Liver (tissue), 9 donors: ENCODE results near the gene IGSF8. TPM values are rescaled to one million over a fixed set of nuclear protein-coding genes. Genes with fewer than 3 reads are reported as not detected.

Experiments used
- DNase-seq: peaks from one replicate; pipeline ENCODE4 v3.0.0-alpha.2; 2017; ENCODE audit warnings: low spot score
- H3K27ac ChIP-seq, 2 donors: one replicate each; pipeline ENCODE4 v1.7.0; 2013; ENCODE audit warnings: inconsistent platforms in 2 of 2, low read length in 2 of 2, control low read depth in 1 of 2, low read depth in 1 of 2, mild to moderate bottlenecking in 1 of 2
- H3K27me3 ChIP-seq, 4 donors: one replicate each; pipeline versions ENCODE4 v1.6.1 to v1.7.0; 2013; ENCODE audit warnings: low read length in 3 of 4, inconsistent platforms in 1 of 4, mild to moderate bottlenecking in 1 of 4, moderate library complexity in 1 of 4; ENCODE audit not compliant: control insufficient read depth in 4 of 4, insufficient read depth in 4 of 4
- H3K36me3 ChIP-seq, 4 donors: one replicate each; pipeline versions ENCODE4 v1.6.1 to v1.7.0; 2013; ENCODE audit warnings: low read length in 3 of 4, mild to moderate bottlenecking in 3 of 4, low read depth in 1 of 4, moderate library complexity in 1 of 4; ENCODE audit not compliant: control insufficient read depth in 4 of 4, insufficient read depth in 3 of 4
- H3K4me1 ChIP-seq, 4 donors: one replicate each; pipeline versions ENCODE4 v1.6.1 to v1.7.0; 2013; ENCODE audit warnings: low read length in 3 of 4, mild to moderate bottlenecking in 3 of 4, moderate library complexity in 1 of 4; ENCODE audit not compliant: control insufficient read depth in 4 of 4, insufficient read depth in 4 of 4
- H3K4me3 ChIP-seq, 3 donors: one replicate each; pipeline versions ENCODE4 v1.6.1 to v1.7.0; 2013; ENCODE audit warnings: low read length in 3 of 3, control low read depth in 1 of 3, low read depth in 1 of 3, mild to moderate bottlenecking in 1 of 3
- H3K9ac ChIP-seq, 2 donors: one replicate each; pipeline ENCODE4 v1.7.0; 2013; ENCODE audit warnings: low read length in 2 of 2, mild to moderate bottlenecking in 2 of 2, moderate library complexity in 2 of 2, control low read depth in 1 of 2, low read depth in 1 of 2
- H3K9me3 ChIP-seq, 4 donors: one replicate each; pipeline versions ENCODE4 v1.6.1 to v1.7.0; 2013; ENCODE audit warnings: low read length in 3 of 4; ENCODE audit not compliant: control insufficient read depth in 4 of 4
- ATF3 ChIP-seq: IDR thresholded peaks from 2 replicates; pipeline ENCODE4 v1.6.1; 2016; ENCODE audit warnings: antibody characterized with exemption
- CTCF ChIP-seq: fragments of 150-350 bp; IDR thresholded peaks from 2 replicates; pipeline ENCODE4 v1.5.1; 2017; ENCODE audit warnings: improper control_type of control experiment, low read depth, low read length; ENCODE audit not compliant: missing input control
- EGR1 ChIP-seq, 2 donors: IDR thresholded peaks; 2 replicates each; pipeline ENCODE4 v1.6.1; 2016 to 2018; ENCODE audit warnings: antibody characterized with exemption in 2 of 2, low read depth in 2 of 2
- FOXA1 ChIP-seq: IDR thresholded peaks from 2 replicates; pipeline ENCODE4 v1.6.1; 2016; ENCODE audit warnings: antibody characterized with exemption
- FOXA2 ChIP-seq: IDR thresholded peaks from 2 replicates; pipeline ENCODE4 v1.6.1; 2016; ENCODE audit warnings: antibody characterized with exemption
- GABPA ChIP-seq, 2 donors: IDR thresholded peaks in 1 of 2; conservative IDR thresholded peaks in 1 of 2; 2 replicates each; pipeline ENCODE4 v1.6.1; 2016; ENCODE audit warnings: antibody characterized with exemption in 2 of 2, mild to moderate bottlenecking in 1 of 2, moderate library complexity in 1 of 2
- HNF4A ChIP-seq, 2 donors: conservative IDR thresholded peaks; 2 replicates each; pipeline ENCODE4 v1.6.1; 2016; ENCODE audit warnings: antibody characterized with exemption in 2 of 2, mild to moderate bottlenecking in 2 of 2
- HNF4G ChIP-seq: IDR thresholded peaks from 2 replicates; pipeline ENCODE4 v1.6.1; 2016; ENCODE audit warnings: antibody characterized with exemption
- JUND ChIP-seq, 2 donors: IDR thresholded peaks; 2 replicates each; pipeline ENCODE4 v1.6.1; 2016; ENCODE audit warnings: antibody characterized with exemption in 2 of 2
- MAX ChIP-seq: IDR thresholded peaks from 2 replicates; pipeline ENCODE4 v1.6.1; 2016; ENCODE audit warnings: antibody characterized with exemption
- NR2F2 ChIP-seq: IDR thresholded peaks from 2 replicates; pipeline ENCODE4 v1.6.1; 2016; ENCODE audit warnings: antibody characterized with exemption
- RAD21 ChIP-seq, 2 donors: IDR thresholded peaks; 2 replicates each; pipeline ENCODE4 v1.6.1; 2016; ENCODE audit warnings: antibody characterized with exemption in 2 of 2, mild to moderate bottlenecking in 2 of 2
- REST ChIP-seq: IDR thresholded peaks from 2 replicates; pipeline ENCODE4 v1.6.1; 2016; ENCODE audit warnings: antibody characterized with exemption, mild to moderate bottlenecking
- RXRA ChIP-seq, 2 donors: IDR thresholded peaks; 2 replicates each; pipeline ENCODE4 v1.6.1; 2017 to 2018; ENCODE audit warnings: antibody characterized with exemption in 2 of 2, mild to moderate bottlenecking in 1 of 2
- SP1 ChIP-seq: IDR thresholded peaks from 2 replicates; pipeline ENCODE4 v1.6.1; 2018; ENCODE audit warnings: antibody characterized with exemption, mild to moderate bottlenecking
- TAF1 ChIP-seq: conservative IDR thresholded peaks from 2 replicates; pipeline ENCODE4 v1.6.1; 2016; ENCODE audit warnings: antibody characterized with exemption, mild to moderate bottlenecking
- YY1 ChIP-seq: IDR thresholded peaks from 2 replicates; pipeline ENCODE4 v1.6.1; 2016; ENCODE audit warnings: antibody characterized with exemption, mild to moderate bottlenecking
- ZBTB33 ChIP-seq: IDR thresholded peaks from 2 replicates; pipeline ENCODE4 v1.6.1; 2016; ENCODE audit warnings: antibody characterized with exemption
- WGBS: extraction: QIAGEN DNeasy Blood & Tissue Kit; methylation state at CpG from one replicate; pipeline ENCODE4 v1.1.7; 2013; 5-methylcytosine and 5-hydroxymethylcytosine counted together
- polyA plus RNA-seq, 2 donors: library from polyadenylated mRNA; stranded (reverse) in 1 of 2; unstranded in 1 of 2; fragments of 200-250 nt in 1 of 2; fragments of >200 nt in 1 of 2; fragmentation: Nextera tagmentation in 1 of 2; extraction: Ambion mirVana in 1 of 2; gene quantifications; one replicate each; pipeline versions ENCODE4 v1.2.1 to v1.2.3, GENCODE V29; 2013 to 2015
- total RNA-seq, 2 donors: library from RNA; depleted of rRNA; stranded (reverse); fragments of >200 nt; gene quantifications; one replicate each; pipeline ENCODE4 v1.2.3, GENCODE V29; 2014
- donor health status: healthy.
- donor health status: healthy.
- donor health status: healthy.
- donor health status: healthy.
- donor health status: healthy.

IGSF8 gene
- total and polyA plus RNA-seq, 4 donors: 9.8 to 24.3 (median 20.3) TPM

GRCh38 chr1:160092366-160093068 lies 5.9 kb downstream of the IGSF8 start:
- no peaks in the 10 kb centered on the region for H3K9me3 ChIP-seq
- no peak overlapping the region for H3K27ac ChIP-seq
- 94% methylated on average over 32 of the region's 32 CpGs for WGBS
- DNase-seq: no peak
- TF ChIP-seq HNF4G (no peak), RAD21 (IDR thresholded peaks at IDR 0.05) (no peak), EGR1 (IDR thresholded peaks at IDR 0.05; ENCODE audit: low read depth in 2 of 2) (no peak), GABPA (IDR thresholded peaks at IDR 0.05 in 1 of 2, conservative IDR thresholded peaks at IDR 0.05 in 1 of 2) (no peak), ATF3 (no peak), SP1 (no peak)
- no peak overlapping the region for H3K9ac ChIP-seq
- no peak overlapping the region for H3K4me3 ChIP-seq
- H3K36me3 ChIP-seq: peaks cover 0 to 27% (median 14%) of the 10 kb centered on the region in 4 donors
- peaks cover 30 to 53% (median 47%) of the 10 kb centered on the region in 4 donors for H3K4me1 ChIP-seq
- no peaks in the 10 kb centered on the region for H3K27me3 ChIP-seq

- no peaks in the 10 kb centered on the region for H3K9me3 ChIP-seq
- WGBS: 98% methylated on average over 5 of the region's 5 CpGs
- no peaks in the 10 kb centered on the region for H3K27me3 ChIP-seq
- TF ChIP-seq MAX: no peak
- no peak for TF ChIP-seq JUND (IDR thresholded peaks at IDR 0.05)
- no peak for TF ChIP-seq HNF4A (conservative IDR thresholded peaks at IDR 0.05)
- TF ChIP-seq NR2F2: no peak
- no peak for TF ChIP-seq FOXA1
- no peak for TF ChIP-seq CTCF
- no peak for TF ChIP-seq GABPA (IDR thresholded peaks at IDR 0.05 in 1 of 2, conservative IDR thresholded peaks at IDR 0.05 in 1 of 2)
- TF ChIP-seq EGR1 (IDR thresholded peaks at IDR 0.05; ENCODE audit: low read depth in 2 of 2): no peak
- TF ChIP-seq YY1: no peak
- TF ChIP-seq REST: no peak
- TF ChIP-seq SP1: no peak
- TF ChIP-seq TAF1: no peak
- TF ChIP-seq ZBTB33: no peak
- TF ChIP-seq ATF3: no peak
- TF ChIP-seq HNF4G: no peak
- no peak for TF ChIP-seq RXRA (IDR thresholded peaks at IDR 0.05)
- TF ChIP-seq FOXA2: no peak
- TF ChIP-seq RAD21 (IDR thresholded peaks at IDR 0.05): no peak
- H3K4me1 ChIP-seq: peaks cover 25 to 45% (median 40%) of the 10 kb centered on the region in 4 donors
- peaks cover 0 to 27% (median 14%) of the 10 kb centered on the region in 4 donors for H3K36me3 ChIP-seq
- no peak overlapping the region for H3K9ac ChIP-seq
- H3K27ac ChIP-seq: no peak overlapping the region
- DNase-seq: no peak
- H3K4me3 ChIP-seq: no peak overlapping the region
Observed at GRCh38 chr1:160091666-160092223, 6.7 kb downstream of the IGSF8 start.
